GM21786 (cell line): Measurements from ENCODE around the gene IGFL3.
"Not testable (repeated sequence)": the region's sequence is repeated elsewhere in the genome, so short reads cannot be mapped to it uniquely, and the experiment has no call there.

ENCODE experiments used
- ATAC-seq: cut with Tn5 transposase; IDR thresholded peaks from one replicate; pipeline ENCODE4 v1.9.1; 2021; ENCODE audit not compliant: unreplicated experiment

The IGFL3 gene

DNA sequence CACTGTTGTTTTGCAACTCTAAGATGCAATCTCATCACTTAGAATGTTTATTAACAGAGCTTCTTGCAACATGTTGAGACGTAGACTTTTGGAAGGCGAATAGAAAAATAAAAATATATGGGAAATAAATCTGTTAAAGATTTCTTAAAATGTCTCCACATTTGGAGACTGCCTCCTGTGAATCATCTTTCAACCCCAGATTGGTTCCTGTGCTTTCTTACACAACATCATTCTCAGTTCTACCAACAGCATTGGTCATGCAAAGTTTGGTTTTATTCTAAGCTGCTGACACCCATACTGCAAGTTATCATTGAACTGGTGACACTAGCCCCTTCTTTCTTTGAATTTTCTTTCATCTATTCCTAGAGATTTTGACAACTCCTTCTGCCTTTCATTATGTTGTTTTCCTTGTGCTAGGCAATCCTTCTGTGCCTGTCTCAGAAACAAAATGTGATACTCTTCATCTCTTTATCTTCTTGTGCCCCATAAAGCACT lies 1.6 kb upstream of the IGFL3 start:
- ATAC-seq: no peak

DNA sequence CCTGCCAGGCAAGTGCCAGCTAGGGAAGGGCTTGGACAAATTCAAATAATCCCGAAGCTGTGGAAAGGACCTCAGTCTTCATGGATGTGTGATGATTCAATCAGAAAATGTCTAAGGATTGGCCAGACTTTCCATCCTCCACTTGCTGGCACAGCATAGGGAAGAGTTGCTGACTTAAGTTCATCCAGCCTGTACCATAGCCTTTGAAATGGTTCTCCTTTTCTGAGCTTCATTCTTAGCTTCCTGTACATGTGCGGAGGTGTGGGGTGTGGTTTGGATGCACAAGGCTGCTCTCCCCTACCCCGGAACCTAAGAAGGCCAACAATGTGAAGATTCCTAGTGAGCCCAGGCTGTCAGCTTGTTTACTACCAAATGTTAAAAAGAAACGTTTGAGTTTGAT lies 959 bp upstream of the IGFL3 start:
- ATAC-seq: no peak

DNA sequence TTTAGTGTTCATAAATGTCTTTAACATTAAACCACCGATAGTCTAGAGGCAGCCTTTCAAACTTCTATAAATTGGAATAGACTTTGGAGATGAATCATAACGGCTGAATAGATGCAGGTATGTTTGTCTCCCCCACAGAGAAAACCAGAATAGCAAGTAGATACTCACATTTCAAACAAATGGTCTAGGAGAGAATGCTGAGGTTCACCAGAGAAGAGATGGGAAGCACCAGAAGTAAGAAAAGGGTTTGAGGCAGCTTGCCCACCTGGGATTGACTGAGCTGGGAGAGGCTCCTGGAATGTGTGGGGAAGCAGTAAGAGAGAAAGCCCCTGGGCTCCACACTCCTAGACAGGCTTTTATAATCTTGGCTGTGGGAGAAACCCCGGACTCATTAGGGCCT lies 6.4 kb downstream of the IGFL3 start:
- no peak for ATAC-seq

DNA sequence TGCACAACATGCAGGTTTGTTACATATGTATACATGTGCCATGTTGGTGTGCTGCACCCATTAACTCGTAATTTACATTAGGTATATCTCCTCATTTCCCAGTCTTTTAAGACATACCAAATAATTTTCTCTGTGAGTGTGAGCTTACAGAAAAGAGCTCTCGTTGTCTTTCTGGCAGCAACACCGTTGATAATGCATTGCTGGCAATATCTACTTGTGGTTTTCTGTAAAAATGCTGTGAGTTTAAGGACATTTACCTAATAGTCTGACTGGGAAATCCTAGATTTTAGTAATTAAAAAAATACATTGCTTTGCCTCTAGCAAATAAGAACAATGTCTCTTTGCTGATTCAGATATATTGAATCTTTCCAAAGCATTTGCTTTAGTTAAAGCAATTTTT lies 8.4 kb downstream of the IGFL3 start:
- ATAC-seq: no peak

DNA sequence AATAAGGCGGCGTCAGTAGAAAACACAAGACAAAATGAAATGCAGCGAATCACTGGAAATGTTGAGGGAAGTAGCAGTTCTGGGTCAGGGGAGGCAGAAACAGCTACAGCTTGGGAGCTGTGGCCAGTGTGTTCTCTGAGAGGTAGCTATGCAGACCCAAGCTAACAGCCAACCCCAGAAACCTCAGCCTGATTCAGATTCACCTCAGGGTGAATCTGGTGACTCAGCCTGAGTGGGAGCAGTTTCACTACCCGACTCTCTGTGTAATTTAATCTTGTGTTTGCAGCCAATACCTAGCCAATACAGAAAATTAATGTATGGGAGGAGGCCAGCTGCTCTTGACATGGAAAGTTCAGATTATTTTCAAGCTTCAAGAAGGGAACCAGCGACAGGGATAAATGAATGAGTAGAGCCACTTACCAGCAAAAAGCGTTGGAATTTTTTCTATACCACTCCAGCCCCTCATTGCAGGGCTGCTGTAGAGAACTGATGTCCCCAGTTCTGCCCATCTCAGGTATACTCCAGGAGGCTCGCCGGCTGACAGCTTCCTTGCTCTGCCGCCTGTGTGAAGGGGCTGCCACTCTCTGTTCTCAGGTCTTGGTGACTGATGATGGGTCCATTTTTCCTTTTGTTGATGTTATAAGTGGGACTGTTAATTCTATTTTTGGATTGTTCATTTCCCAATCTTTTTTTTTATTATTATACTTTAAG lies 8.9 kb downstream of the IGFL3 start:
- ATAC-seq: no peak

DNA sequence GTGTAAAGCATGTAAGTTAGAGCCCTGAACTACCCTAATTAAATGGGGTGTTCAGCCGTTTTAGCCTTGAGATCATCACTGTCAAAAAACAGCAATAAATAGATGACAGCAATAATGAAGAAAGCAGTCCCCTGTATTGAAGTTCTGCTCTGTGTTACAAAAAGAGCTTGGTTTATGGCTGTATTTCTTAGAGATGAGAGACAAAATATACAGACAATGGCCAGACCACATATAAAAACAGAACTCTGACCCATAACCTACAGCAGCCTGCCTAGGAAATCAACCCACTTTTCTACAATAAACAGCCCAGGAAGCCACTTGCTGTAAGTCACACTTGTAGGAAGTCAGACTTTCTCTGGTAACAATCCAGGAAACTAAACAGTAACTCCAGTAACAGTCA lies 10.8 kb downstream of the IGFL3 start:
- no peak for ATAC-seq

DNA sequence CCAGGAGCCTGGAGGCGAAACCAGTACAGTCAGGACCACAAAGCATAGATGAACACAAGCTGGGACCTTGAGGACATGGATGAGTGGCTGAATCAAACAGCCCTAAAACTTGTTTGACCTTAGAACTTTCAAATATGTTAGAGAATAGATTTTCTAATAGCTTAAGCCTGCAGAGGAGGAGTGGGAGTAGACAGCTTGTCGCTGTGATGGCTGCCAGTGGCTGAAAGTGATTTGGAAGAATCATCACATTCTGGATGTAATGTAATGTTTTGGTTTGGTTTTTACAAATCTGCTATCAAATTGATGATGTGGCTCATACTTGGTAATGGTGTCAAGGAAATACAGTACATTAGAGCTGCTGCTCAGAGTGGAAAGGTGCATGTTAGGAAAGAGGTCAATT lies 12.0 kb downstream of the IGFL3 start:
- ATAC-seq: no peak

DNA sequence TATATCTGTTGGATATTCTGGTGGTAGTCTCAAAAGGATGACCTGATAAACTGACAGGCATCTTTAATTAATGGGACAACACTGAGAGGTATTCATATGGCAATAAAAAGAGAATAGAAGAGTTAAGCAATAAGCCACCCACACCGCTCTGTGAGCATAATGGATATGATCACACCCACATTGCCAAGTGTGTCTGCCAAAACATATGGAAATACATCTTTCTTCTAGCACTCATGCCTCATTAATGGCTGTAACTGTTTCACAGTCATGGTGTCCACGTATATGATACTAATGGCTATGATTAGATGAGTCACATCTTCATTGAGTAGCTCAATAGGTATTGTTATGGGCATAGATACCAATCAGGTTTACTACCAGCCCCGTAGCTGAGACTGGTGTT lies 13.1 kb downstream of the IGFL3 start:
- ATAC-seq: no peak

DNA sequence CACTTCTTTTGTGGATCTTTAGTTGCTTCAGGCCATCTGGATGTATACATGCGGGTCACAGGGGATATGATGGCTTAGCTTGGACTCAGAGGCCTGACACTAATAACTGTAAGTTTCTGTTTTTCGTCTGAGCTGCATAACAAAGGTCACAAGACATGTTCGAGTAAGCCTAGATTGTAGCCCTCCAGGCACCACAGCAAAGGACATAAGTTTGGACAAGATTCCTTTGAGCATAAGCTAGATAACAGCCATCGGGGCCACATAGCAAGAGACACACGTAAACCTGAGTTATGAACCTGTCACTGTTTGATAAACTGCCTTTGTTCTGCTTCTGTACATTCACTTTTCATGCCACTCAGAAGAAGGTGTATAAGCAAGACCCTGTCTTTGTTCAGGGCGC lies 14.6 kb downstream of the IGFL3 start:
- no peak for ATAC-seq

DNA sequence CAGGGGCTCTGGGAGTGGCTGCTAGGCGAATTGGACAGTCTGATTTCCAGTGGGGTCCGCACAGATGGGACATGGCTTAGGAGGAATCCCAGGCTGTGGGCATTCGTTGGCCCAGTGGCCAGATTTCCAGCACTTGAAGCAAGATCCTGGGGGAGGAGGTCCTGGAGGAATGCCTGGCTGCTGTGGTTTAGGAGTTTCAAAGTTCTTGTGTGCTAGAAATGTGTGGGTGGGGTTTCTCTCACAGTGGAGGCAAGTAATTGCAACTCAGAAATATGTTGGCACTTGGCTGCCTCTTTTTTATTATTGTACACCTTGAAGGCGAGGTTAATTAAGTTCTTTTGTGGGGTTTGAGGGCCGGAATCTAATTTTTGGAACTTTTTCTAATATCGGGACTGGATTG lies 17.1 kb downstream of the IGFL3 start:
- ATAC-seq: no peak

DNA sequence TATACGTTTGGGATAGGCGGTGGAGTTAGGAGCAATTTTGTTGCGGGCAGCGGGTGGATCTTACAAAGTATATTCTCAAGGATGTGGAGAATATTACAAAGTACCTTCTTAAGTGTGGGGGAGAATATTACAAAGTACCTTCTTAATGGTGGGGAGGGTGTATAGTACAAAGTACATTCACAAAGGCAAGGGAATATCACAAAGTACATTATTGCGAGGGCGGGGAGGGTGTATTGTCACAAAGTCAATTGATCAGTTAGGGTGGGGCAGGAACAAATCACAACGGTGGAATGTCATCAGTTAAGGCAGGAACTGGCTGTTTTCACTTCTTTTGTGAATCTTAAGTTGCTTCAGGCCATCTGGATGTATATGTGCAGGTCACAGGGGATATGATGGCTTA lies 22.2 kb downstream of the IGFL3 start:
- ATAC-seq: not testable (repeated sequence)

DNA sequence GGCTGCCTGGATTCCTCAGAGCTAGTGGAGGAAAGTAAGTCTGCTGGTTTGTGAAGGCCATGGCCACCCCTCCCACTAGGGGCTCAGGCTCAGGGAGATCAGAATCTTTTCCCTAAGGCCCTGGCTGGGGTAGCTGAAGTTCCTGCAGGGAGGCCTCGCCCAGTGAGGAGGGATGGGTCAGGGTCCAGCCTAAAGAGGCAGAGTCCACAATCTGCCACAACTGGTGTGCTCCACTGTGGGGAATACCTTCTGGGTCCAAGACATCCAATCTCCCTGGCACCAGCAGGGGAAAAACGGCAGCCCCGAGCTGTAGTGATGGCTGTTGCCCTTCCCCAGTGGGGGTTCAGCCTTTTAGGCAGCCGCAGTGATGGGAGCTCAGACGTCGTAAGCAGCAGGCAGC lies 23.2 kb downstream of the IGFL3 start:
- ATAC-seq: no peak

DNA sequence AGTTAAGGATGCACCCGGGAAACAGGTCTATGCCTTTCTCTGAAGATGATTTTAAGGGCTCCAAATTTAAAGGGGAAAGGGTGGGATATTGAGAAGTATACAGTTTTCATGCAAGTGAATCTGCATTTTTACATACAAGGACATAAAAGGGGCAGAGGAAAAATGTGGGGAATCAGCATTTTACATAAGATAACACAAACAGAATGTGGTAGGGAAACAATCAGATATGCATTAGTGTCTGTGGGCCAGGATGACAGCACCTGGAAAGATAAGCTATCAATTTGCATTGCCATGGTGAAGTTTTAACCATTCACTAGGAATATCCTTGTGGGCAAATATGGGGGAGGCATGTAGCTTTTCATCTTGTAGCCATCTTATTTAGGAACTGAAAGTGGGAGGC lies 24.1 kb downstream of the IGFL3 start:
- no peak for ATAC-seq

DNA sequence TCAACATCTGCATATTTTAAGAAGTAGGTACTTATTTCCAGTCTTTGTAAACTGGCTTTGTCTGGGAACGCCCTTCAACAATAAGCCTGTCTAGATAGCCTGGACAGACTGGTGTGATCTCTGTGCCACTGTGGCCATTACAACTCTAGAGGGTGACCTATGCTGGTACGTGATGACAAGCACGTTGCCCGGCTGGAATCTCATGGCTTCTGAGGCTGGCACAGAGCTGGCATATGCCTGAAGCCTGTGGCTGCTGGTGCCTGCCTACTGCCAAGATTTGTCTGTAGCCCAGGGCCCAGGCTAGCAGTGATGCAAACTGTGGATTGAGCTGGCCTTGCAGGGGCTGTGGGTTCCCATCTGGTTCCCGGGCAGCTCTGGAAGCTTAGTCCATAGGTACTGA lies 34.0 kb downstream of the IGFL3 start:
- ATAC-seq: no peak

DNA sequence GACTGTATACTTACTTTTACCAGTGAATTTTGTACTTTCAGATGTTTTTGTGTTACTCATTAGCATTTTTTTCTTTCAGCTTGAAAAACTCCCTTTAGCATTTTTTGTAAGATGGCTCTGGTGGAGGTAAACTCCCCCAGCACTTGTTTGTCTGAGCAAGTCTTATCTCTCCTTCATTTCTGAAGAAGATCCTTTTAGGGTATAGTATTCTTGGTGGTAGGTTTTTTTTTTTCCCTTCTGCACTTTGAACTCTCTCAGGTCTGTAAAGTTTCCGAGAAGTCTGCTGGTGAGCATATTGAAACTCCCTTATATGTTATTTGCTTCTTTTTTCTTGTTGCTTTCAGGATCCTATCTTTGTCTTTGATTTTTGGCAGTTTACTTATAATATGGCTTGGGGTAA lies 35.1 kb downstream of the IGFL3 start:
- ATAC-seq: no peak

DNA sequence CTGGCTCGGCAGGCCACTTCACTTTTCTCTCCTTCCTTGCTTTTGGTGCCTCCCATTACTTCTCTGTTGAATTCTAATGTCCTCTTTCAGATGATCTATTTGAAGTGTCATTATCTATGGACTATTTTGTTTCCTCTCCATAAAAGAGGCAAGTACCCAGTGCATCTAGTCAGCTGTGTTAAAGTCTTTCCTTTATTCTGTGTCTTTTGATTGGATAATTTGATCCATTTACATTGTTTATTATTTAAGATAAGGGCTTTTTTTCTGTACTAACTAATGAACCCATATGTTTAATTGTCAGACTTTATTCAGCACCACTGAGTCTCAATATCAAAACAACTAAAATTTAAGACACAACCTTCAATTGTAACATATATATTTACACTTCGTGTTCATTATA lies 36.4 kb downstream of the IGFL3 start:
- ATAC-seq: no peak

DNA sequence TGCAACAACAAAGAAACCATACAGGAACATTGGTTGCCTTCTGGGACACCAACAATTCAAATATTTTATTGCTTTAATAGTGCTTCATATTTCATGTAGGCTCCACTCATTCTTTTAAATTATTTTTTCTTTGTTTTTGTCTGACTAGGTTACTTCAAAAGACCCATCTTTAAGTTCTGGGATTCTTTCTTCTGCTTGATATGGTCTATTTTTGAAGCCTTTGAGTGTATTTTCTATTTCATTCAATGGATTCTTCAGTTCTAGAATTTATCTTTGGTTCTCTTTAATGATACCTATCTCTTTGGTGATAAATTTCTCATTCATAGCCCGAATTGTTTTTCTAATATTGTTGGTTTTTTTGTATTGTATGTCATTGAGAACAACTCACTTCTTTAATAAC lies 38.6 kb downstream of the IGFL3 start:
- no peak for ATAC-seq

DNA sequence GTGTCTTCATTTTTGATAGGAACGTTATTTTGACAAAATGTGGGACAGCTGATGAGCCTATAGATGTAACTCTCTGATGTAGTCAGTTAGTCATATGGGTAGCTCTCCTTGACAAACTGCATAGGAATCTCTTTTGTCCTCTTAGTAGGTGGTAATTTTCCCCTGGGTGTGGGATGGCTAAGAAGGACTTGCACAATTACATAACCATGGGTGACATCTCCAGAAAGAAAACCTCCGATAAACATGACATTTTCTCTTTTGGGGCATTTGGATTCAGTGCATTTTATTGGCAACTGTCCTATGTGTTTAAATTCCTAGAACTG lies 41.8 kb downstream of the IGFL3 start:
- no peak for ATAC-seq

DNA sequence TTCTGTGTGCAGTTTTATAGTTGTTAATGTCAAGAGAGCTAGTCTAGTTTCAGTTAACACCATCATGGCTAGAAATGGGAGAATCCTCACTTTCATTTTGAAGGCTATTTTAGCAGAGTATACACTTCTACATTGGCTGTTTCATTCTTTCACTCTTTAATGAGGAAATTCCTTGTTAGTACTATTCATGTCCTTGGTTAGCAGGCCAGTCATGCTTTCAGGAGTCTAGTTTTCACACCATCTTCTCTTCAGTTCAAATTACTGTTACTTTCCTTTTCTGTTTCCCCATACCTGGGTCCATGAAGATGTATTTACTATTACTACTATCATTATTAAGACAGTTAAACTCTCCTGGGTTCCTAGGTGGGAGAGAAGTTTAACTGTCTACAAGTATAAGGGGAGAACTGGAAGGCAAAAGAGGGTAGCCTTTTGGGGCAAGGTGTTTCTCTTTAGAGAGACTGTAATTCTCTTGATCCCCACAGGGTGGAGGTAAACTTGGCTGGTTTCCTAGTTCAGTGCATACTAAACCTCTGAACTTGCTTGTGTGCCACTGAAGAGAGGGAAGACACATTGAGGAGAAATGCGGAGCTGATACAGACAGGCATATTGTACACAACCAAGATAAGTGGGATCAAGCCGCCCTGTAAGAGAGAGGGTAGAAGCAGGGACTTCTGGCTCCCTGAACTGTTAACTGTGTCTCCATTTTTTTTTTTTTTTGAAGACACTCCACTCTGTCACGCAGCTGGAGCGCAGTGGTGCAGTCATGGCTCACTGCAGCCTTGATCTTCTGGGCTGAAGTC lies 42.4 kb downstream of the IGFL3 start:
- no peak for ATAC-seq

DNA sequence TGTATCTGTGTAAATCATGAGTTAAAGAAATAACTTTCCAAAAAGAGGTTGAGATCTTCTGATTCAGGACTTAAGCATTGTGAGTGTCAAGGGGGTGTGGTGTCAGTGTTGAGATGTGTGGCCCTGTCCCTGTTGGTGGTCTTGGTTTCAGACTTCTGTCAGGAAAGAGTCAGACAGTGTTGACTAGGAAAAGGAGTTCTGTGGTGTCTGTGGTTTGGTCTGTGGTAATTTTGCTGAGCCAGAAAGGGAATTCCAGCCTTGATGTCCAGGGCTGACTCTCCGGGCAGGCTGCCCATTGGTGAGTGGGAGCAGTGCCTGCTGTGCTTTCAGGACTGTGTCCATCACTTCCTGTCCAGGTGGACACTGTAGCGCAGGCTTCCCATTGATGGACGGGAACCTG lies 43.9 kb downstream of the IGFL3 start:
- no peak for ATAC-seq

DNA sequence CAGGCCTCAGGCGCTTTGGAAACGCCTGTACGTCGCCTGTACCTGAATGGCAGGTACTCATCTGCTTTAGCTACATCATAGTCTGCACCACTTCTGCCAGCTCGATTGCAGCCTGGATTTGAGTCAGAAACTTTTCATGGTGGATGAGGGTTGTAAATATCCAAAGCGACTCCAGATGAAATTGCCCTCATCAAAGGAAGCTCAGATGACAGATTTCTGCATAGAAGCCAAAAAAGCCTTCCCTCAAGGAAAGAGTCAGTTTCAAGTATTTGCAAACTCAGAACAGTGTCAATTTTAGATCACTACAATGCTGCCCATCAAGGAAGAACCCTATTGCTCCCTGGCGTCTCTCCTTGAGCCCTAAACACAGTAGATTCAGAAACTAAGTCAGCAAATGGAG lies 44.9 kb downstream of the IGFL3 start:
- no peak for ATAC-seq

DNA sequence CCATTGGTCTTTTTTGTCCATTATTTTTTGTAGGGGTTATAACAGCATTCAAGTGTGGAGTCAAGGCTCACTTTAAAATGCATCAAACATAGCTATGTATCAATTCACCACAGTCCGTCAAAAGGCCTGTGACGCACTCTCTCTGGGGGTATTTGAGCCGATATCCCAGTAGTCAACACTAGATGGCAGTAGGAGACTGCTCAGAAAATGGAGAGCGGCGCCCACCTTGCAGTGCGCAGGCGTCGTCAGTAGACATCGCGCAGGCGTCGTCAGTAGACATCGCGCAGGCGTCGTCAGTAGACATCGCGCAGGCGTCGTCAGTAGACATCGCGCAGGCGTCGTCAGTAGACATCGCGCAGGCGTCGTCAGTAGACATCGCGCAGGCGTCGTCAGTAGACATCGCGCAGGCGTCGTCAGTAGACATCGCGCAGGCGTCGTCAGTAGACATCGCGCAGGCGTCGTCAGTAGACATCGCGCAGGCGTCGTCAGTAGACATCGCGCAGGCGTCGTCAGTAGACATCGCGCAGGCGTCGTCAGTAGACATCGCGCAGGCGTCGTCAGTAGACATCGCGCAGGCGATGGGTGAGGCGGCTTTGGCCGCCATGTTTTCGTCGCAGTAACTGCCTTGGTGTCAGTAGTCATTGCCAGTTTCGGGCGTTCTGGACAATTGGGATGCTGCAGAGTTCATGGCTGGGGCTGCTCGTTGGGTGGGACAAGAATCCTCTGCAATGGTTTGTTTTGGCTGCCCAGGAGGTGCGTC lies 45.7 kb downstream of the IGFL3 start:
- ATAC-seq: not testable (repeated sequence)
